ENCODE measurements around the gene SEC62.

DNA sequence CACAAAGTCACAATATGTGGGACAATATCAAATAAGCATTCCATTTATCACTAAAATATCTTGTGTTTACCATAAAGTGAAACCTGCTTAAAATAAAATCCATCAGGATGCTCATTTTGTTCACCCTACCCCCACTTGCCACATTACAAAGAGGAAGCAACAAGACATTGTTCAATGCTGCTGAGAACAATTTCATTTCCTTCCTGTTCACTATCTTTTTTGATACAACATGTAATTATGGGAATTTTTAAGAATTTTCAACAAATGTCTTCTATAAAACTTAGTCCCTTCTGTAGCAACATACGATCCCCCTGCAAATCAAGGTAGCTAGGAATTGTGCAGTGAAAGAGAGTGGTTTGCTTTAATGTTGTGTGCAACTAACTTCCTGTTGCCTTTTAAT lies 36.3 kb downstream of the SEC62 start:
- no peak for TF ChIP-seq EZH2phosphoT487 (IDR thresholded peaks at IDR 0.05; ENCODE audit: insufficient read depth, low read depth)
- TF ChIP-seq EZH2 (IDR thresholded peaks at IDR 0.05; ENCODE audit: insufficient read depth, poor library complexity, severe bottlenecking), result no peak
